GM19351 (cell line): ENCODE measurements around the gene KLK13.

Experiments used
- ATAC-seq: cut with Tn5 transposase; IDR thresholded peaks from one replicate; pipeline ENCODE4 v1.9.1; 2021; ENCODE audit warnings: mild to moderate bottlenecking, moderate library complexity; ENCODE audit not compliant: unreplicated experiment

The KLK13 gene

DNA sequence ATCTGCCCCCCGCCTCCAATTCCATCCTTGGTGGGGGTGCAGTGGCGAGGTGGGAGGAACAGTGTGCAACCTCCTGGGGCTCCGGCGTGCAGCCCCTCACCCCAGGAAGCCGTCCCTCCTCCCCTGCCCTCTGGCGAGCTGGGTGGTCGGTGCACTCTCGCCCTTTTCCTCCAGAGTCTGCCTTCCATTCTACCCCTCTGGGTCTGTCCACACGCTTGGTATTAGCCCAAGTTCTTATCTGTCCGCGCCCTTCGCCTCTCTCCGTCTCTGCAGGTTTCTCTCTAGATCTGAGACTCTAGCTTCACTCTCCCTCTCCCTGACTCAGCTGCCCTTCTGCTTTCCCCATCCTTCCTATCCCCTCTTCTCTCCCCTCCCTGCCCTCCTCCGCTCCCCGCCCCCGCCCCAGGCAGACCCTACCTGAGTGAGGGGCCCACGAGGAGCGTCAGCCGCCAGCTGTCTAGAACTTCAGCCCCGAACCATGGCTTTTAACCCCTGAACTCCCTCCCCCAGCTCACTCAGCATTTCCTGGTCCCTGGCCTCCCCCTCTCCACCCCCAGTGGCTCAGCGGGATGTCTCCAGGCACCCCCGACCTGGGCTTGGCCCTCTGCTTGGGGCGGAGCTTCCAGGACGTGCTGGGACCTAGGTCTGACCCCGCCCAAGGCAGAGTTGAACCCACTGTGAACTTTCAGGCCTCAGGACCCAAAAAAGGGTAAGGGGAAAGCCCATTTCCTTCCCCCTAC is 499 bp upstream of the KLK13 start:
- no peak for ATAC-seq

DNA sequence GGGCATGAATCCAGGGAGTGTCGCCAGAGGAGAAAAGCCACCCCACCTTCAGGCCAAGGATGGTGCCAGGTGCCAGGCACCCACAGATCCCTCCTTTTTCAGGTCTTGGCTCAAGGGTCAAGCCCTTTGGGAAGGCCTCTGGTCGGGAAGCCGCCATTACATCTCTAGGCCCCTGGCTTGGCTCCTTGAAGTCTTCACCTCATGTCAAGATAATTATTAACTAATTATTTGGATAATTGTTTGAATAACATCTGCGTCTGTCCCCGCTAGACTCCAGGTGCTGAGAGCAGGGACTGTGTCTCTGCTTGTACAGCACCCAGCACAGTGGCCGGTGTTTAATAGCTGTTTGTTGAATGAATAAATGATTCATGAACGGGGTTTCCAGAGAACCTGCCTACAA is 1.2 kb downstream of the KLK13 start:
- ATAC-seq = no peak

- no peak for ATAC-seq
These were observed 3.9 kb downstream of the KLK13 start for GRCh38 chr19:51060973-51061372.

- no peak for ATAC-seq
These were observed 4.6 kb downstream of the KLK13 start for GRCh38 chr19:51060336-51060735.

DNA sequence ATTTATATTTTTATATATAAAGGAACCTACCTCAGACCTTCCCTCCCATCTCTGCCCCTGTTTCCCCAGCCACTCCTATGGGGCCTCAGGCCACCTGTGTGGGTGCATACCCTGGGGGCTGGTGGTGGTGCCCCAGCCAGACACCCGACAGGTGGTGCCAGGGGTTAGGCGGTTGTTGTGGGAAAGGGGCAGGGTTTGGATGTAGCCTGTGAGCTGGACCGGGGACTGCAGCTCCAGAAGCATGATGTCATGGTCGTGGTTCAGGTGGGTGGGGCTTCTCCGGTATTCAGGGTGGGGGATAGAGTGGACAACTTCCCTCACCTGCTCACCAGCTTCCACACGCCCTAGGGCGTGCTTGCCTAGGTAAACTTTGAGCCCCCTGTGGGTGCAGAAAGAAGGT is 5.2 kb downstream of the KLK13 start:
- ATAC-seq = no peak

- no peak for ATAC-seq
These were observed 9.0 kb downstream of the KLK13 start for GRCh38 chr19:51055866-51056265.

DNA sequence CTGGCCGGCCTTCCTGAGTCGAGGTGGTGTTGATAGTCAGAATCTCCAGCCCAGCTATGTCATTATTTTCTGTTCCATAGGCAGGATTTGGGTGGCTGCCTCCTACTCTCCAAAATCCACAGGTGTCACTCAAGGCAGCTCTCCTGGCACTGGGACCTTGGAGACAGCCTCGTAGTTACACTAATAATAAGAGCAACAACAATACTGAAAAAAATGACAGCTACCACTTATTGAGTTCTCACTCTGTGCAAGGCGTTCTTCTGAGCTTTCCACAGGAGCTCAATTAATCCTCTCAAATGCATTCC is 17.9 kb downstream of the KLK13 start:
- ATAC-seq = no peak

GRCh38 chr19:51044327-51044726 is 20.6 kb downstream of the KLK13 start:
- ATAC-seq = no peak

GRCh38 chr19:51043497-51043896 is 21.4 kb downstream of the KLK13 start:
- ATAC-seq = no peak

DNA sequence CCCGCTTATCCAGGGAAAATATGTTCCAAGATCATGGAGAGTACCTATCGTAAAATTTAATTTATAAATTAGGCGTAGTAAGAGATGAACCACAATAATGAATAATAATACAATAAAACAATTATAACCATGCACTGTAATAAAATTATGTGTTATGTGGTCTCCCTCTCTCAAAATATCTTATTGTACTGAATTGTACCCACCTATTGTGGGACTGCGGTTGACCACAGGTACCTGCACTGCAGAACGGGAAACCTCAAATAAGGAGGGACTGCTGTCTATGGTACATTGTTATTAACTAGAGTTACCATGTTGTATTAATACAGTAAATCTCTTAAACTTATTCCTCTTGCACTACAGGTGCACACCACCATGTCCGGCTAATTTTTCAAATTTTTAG is 24.7 kb downstream of the KLK13 start:
- ATAC-seq = no peak

- ATAC-seq = no peak
These were observed 28.4 kb downstream of the KLK13 start for GRCh38 chr19:51036519-51036918.

DNA sequence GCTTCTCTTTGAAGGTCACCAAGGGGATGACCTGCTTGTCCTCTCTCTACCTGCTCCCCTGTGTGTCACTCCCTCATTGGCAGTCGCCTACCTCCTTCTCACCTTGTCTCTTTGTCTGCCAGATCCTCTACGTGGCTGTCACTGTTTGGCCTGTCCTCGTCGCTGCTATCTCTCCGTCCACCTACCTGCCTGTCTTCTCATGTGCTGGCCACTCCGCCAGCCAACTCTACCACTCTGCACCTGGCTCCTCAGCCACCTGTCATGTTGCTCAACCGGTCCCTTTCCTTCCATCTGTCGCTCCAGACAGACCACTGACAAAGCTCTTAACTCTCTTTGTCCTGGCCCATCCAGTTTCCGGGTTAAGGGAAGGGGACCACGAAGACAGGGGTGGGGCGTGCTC is 30.2 kb downstream of the KLK13 start, which contains the start of gene KLK12:
Gene KLK12, minus strand, starts transcription at position 299 of the 400 bp plus-strand sequence. CDS start 381 bp downstream, outside the sequence.
- ATAC-seq = no peak

DNA sequence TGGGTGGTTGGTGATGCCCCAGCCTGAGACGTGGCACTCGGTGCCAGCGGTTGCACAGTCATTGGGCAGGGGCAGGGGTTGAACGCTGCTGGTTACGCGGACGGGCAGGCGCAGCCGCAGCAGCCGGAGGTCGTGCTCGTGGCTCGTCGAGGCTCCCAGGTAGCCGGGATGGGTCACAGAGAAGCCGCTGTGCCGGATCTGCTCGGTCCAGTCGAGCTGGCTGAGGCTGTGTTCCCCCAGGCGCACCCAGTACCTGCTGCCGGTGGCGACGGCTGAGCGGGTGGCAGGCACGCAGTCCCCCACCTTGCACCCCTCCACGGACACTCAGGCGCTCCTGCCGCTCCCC is 33.0 kb downstream of the KLK13 start:
- ATAC-seq = no peak

DNA sequence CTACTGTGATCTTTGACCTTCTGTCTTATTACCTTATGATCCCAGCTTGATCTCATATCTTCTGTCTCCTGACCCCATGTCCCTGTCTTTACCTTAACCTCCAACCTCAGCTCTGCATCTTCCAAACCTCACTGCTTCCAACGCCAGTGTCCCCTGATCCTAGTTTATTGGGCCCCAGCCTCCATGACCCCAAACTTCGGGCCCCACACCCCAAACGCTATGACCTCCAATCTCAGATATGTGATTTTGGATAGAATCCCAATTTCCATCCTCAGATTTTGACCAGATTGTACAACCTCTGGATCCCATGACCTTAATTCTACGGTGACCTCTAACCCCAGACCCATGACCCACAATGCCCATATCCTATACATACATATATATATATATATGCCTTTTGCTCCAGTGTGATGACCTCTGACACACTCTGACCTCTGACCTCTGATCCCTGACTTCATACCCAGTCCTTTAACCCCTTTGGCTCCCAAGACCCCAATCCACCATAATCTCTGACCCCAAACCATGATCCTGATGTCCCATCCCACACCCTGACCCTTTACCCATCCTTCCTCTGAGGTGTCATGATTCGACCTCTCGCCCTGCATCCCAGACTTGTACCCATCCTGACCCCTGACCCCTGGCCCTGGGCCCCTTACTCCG is 33.5 kb downstream of the KLK13 start:
- no peak for ATAC-seq

DNA sequence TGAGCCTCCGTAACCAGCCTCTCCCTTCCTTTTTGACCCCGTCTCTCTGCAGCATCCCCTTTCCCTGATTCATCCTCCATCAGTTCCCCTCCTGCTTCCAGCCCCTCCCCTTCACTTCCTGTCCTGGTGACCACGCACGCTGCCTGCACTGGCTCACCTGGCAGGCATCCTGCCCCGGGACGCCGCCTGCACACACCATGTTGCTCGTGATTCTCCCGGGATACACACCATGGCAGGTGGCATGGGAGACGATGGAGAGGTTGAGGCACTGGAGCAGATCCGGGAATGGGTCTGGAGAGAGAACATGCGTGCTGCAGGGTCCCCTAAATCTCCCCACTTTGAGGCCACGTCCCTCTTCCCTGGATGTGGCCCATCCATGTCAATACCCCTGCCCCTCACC is 34.3 kb downstream of the KLK13 start:
- ATAC-seq = no peak

- ATAC-seq = no peak
These were observed 35.2 kb downstream of the KLK13 start for GRCh38 chr19:51029718-51030117.

GRCh38 chr19:51027873-51028272 is 37.0 kb downstream of the KLK13 start:
- ATAC-seq = no peak

- ATAC-seq = no peak
These were observed 37.6 kb downstream of the KLK13 start for GRCh38 chr19:51027126-51027806.

DNA sequence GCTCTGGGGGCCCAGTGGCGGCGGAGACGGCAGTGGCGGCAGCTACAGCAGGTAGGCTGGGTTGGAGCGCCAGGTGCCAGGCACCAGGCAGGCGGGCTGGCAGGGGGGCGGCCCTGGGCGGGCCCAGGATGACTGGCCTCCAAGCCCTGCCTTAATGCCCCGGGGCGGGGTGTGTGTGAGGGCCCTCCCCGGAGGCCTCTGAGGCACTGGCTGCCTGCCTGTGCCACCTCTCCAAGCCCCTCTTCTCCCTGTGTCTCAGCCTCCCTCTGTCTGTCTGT is 38.4 kb downstream of the KLK13 start, which contains the start of gene KLK11:
Gene KLK11, minus strand, starts transcription at position 63 of the 278 bp plus-strand sequence. CDS start 985 bp downstream, outside the sequence.
- no peak for ATAC-seq

DNA sequence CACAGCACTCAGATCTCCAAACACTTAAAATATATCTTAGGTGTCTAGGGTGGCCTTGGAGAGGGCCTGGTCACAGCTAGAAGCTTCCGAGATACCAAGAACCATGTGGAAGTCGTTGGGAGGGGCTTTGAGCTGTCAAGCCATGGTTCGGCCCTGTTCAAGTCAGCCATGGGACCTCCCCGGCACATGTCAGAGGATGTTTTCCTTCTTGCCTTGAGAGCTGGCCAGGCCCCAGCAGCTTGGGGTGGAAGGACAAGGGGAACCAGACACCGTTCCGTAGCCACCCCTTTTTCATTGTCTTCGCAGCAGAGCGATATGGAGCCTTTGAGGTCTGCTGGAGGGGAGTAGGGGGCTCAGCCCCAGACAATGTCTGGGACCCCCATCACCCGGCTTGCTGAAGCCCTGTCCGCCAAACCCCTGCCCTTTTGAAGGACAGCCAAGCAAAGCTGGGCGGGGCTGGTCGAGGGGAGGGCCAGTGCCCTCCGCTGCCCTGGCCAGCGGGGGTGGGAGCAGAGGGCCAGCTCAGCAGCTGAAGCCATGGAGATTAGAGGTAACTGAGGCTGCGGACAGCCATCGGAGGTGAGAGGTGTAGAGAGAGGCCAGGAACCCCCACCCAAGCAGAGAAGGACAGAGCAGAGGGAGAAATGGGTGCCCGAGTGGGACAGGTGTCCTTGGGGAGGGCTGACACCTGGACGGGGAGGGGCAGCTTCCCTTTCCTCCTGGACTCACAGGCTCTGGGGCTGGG is 38.9 kb downstream of the KLK13 start:
- ATAC-seq = no peak

GRCh38 chr19:51025401-51025800 is 39.5 kb downstream of the KLK13 start:
- ATAC-seq = no peak

DNA sequence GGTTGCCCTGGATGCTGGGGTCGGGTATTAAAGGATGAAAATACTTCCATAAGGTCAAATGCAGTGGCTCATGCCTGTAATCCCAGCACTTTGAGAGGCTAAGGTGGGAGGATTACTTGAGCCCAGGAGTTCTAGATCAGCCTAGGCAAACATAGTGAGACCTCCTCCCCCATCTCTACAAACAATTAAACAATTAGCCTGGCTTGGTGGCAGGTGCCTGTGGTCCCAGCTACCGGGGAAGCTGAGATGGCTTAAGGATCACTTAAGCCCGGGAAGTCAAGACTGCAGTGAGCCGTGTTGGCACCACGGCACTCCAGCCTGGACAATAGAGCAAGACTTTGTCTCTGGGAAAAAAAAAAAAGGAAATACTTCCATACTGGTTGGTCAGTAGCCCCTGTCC is 40.0 kb downstream of the KLK13 start:
- no peak for ATAC-seq
